Activated CD8-positive, alpha-beta memory T cell treated with anti-CD3 and anti-CD28 coated beads for 36 hours (primary cell): ENCODE results near the gene A2M. TPM values are rescaled to one million over a fixed set of nuclear protein-coding genes. Genes with fewer than 3 reads are reported as not detected.

Experiments
- CTCF ChIA-PET: fragments of 350-600 bp; sonication (Branson Sonifier 250); formaldehyde crosslinking; loops from one replicate; lab custom pipeline; 2021; ENCODE audit warnings: antibody characterized with exemption; lab: Charles Lee
- POLR2A ChIA-PET: fragments of 350-600 bp; sonication (Branson Sonifier 250); formaldehyde crosslinking; loops from one replicate; lab custom pipeline; 2021; ENCODE audit warnings: antibody characterized with exemption; lab: Charles Lee
- total RNA-seq, 2 experiments: library from RNA; stranded (reverse); gene quantifications; one replicate each; pipeline ENCODE4 v1.2.3, GENCODE V29; 2021

A2M gene
- total RNA-seq, 2 experiments from 2014 or later, result not detected

DNA sequence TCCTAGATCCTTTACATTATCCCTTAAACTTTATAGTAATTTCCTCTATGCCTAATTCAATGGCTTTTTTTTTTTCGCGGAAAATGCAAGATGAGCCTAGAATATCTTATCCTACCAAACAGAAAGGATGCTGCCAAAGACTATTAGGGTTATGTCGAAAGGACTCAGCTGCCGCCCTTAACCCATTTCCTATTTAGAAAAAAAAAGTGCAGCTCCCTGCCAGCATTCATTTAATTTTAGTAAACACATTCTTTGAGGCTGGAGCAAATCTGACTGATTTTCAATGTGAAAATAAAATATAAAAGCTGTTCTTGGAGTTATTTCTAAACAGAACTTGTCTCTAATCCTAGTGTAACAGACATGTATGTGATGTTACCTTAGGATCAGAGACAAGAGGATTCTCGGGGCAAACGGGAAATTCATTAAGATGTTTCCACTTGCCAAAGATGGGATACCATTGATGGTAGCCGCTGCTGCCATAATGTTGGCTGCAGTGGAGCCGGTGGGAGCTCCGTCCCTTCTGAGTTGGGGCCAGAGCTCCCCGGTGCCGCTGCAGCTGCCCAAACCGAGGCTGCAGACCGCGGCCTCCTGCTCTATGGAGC lies 8.2 kb upstream of the A2M start:
- CTCF ChIA-PET, result no interaction called here
- POLR2A ChIA-PET, result no interaction called here

- ChIA-PET CTCF (no interaction called here), POLR2A (no interaction called here)
Observed at GRCh38 chr12:9122091-9122609, 6.4 kb upstream of the A2M start.

- POLR2A ChIA-PET, result no interaction called here
- CTCF ChIA-PET, result no interaction called here
Observed at GRCh38 chr12:9120487-9121184, 4.9 kb upstream of the A2M start.

DNA sequence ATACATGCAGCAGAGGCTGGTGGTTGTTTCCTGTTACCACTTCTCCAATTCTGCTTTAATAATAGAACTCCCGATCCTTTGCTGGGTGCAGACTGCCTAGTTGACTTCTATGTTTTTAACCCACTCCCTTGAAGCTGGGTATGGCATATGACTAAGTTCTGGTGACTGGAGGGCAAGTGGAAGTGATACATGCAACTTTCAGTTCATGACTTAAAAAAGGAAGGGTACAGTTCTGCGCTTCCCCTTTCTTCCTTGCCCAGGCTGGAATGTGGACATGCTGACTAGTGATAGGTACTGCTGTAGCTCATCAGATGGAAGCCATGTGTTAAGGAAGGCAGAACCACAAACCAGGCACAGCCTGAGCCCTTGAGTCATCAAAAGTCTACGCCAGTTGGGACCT lies 2.4 kb upstream of the A2M start:
- POLR2A ChIA-PET, result no interaction called here
- CTCF ChIA-PET, result no interaction called here

- POLR2A ChIA-PET, result no interaction called here
- CTCF ChIA-PET, result no interaction called here
Observed at GRCh38 chr12:9114946-9115345, 773 bp downstream of the A2M start.

- ChIA-PET CTCF (no interaction called here), POLR2A (no interaction called here)
Observed at GRCh38 chr12:9113987-9114309, 1.8 kb downstream of the A2M start.

DNA sequence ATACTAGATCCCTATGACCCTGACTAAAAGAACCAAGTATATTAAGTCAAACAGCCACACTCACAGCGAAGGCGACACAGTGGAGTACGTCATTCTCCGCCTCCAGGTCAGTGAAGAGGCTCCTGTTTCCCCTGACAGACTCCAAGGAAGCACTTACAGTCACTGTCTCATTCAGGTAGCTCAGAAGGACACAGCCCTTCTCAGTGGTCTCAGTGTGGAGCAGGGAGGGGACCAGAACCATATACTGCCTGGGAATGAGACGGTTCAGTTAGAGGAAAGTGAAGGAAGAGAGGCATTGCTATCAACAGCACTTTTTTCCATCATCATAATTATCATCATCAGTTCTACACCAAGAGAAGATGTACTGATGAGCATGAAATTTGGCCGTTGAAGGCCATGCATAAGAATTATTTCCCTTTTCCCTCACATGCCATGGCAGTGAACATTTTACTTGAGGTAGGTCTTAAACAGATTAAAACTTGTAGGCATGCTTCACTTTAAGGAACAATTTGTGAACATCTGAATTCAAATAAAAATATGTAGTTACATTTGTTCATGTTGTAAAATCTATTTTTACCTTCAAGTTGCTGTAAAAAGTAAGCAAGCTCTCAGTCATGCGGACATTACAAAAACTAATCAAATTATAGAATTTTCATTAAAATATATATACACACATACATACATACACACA lies 2.3 kb downstream of the A2M start:
- ChIA-PET POLR2A (no interaction called here), CTCF (no interaction called here)

DNA sequence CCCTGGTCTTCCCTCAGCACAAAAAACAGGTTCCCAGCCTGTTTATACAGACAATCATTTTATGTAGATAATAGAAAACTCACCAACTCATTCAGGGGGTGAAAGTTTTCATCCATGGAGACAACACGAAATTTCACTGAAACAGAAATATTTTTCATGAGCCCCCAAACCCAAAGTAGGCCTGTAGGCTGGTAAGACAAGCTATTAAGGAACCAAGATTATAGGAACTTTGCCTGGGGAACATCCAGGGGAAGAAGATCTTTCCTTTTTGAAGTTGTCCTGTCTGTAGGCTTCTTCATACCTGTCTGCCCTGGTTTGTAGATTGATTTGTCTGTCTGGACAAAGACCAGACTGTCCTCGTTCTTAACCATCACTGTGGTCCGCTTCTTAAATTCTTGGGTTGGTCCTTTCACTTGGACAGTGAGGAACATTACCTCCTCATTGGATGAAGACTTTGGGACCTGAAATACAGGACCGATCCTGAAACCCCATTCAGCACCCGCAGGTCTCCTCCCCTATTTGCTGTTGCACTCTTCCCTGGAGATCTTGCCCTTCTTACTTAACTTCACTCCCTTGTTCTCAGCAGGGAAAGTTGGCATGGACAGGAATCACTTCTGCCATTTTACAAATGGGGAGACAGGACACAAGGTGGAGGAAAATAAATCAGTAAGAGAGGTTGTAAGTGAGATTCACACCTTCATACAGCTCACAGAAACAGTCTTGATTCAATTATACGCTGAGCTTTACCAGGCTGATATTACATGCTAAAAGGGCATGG lies 3.5 kb downstream of the A2M start:
- POLR2A ChIA-PET, result no interaction called here
- CTCF ChIA-PET, result no interaction called here

- CTCF ChIA-PET, result no interaction called here
Observed at GRCh38 chr12:9111525-9111924, 4.2 kb downstream of the A2M start.

GRCh38 chr12:9109737-9110491 lies 5.8 kb downstream of the A2M start:
- ChIA-PET POLR2A (no interaction called here), CTCF (no interaction called here)

More at GRCh38 chr12:9111525-9111924, 4.2 kb downstream of the A2M start:
- POLR2A ChIA-PET, result no interaction called here

GRCh38 chr12:9109213-9109522 lies 6.6 kb downstream of the A2M start:
- POLR2A ChIA-PET, result no interaction called here
- CTCF ChIA-PET, result no interaction called here

DNA sequence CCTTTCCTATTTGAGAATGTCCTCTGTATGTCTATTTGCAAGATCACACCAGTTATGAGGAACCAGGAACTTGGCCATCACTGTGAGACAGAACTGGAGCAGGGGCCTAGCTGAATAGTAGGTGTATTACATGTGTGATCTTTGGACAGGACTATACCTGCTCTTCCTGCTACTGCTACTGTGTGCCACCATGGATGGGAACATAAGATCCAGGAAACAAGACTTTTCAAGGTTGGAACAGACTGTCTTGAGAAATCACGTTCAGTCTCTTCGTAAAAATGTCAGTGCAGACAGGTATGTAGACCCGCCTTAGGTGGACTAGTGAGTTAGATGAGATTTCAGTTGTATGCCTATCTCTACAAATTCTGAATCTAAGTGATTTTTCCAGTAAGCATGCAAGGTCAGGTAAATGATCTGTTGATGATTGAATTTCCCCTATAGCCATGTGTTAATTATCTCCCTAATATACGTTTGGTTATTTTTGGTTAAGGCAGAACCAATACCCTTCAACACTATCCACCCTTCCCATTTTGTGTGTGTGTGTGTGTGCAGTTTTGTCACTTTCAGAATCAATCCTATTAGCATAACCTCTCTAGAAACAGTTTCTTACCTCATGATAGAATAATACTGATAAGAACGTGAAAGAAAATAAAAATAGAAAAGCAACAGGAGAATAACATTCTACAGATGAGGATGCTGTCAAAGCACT lies 7.1 kb downstream of the A2M start:
- ChIA-PET POLR2A (no interaction called here), CTCF (no interaction called here)

DNA sequence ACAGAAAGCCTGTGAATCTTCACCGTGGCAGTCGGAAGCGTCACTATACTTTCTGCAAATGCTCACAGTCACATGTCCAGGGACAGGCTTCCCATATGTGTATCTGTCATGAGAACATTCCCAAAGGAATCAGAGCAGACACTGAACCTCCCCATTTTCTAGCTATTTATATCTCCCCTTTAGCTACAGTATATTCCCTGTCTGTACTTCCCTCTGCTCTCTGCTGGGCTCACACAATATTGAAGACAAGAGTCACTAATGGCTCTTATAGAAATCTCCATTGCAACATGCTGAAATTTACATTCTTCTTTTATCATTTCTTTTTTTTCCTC lies 8.2 kb downstream of the A2M start:
- CTCF ChIA-PET, result no interaction called here
- POLR2A ChIA-PET, result no interaction called here

- POLR2A ChIA-PET, result no interaction called here
- CTCF ChIA-PET, result no interaction called here
Observed at GRCh38 chr12:9106610-9107541, 8.8 kb downstream of the A2M start.

DNA sequence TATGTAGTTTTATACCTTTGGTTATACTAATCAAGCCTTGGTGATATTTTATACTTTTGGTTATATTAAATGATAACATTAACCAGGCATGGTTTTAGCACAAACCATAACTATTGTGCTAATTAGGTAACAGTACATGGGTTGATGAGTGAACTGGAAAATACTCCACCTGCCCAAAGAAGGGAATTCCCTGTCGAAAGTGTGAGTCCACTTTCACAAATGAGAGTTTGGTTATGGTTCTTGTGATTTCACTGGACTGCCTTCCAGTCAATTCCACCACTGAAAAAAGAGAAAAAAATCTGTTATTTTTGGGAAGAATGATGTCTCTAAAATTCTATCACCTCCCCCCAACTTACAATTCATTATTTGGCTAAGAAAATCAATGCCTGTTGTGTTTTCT lies 9.7 kb downstream of the A2M start:
- ChIA-PET CTCF (no interaction called here), POLR2A (no interaction called here)

- ChIA-PET POLR2A (no interaction called here), CTCF (no interaction called here)
Observed at GRCh38 chr12:9104767-9105423, 10.8 kb downstream of the A2M start.

DNA sequence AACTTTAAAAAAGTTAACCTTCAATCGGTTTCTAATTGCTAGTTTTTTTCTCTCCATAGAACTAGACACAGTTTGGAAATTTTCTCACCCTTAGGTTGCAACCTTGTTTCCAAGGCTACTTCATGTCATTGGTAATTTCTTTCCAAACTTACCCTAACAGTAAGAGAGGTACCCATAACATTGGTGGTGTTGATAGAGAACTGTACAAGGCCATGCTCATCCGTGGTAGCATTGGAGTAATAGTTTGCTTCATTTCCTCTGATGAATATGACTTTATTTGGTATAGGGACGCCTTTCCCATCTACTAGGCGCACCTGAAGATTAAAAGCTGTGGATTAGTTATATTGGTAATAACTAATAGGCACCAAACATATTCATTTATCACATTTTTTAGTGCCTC lies 11.6 kb downstream of the A2M start:
- ChIA-PET CTCF (no interaction called here), POLR2A (no interaction called here)
